HG02840 (cell line): Measurements from ENCODE around the gene KCNN1.
"Not testable (repeated sequence)": the region's sequence is repeated elsewhere in the genome, so short reads cannot be mapped to it uniquely, and the experiment has no call there.

Experiments
- ATAC-seq: cut with Tn5 transposase; IDR thresholded peaks from one replicate; pipeline ENCODE4 v1.9.1; 2021; ENCODE audit warnings: mild to moderate bottlenecking, moderate library complexity, moderate number of reproducible peaks; ENCODE audit not compliant: unreplicated experiment, low FRiP score

KCNN1 gene

GRCh38 chr19:17999684-18000479, 33.0 kb downstream of the KCNN1 start:
- no peak for ATAC-seq

- no peak for ATAC-seq
Observed at GRCh38 chr19:18000480-18000914, 33.6 kb downstream of the KCNN1 start.

GRCh38 chr19:18000915-18001776, 34.2 kb downstream of the KCNN1 start:
- peak; percentile 50 for ATAC-seq

GRCh38 chr19:18001777-18002345, 35.0 kb downstream of the KCNN1 start:
- no peak for ATAC-seq

- no peak for ATAC-seq
Observed at GRCh38 chr19:18002347-18002850, 35.5 kb downstream of the KCNN1 start.

GRCh38 chr19:18005750-18006149, 38.8 kb downstream of the KCNN1 start:
- ATAC-seq = not testable (repeated sequence)

- ATAC-seq = no peak
Observed at GRCh38 chr19:18007044-18007916, 40.4 kb downstream of the KCNN1 start.

- ATAC-seq = no peak
Observed at GRCh38 chr19:18007917-18008673, 41.2 kb downstream of the KCNN1 start, which contains the start of gene ARRDC2. TSS of gene ARRDC2 (plus strand) at chr19:18008170. CDS start at chr19:18008311, 141 bp downstream.

GRCh38 chr19:18008814-18009213, 41.9 kb downstream of the KCNN1 start:
- no peak for ATAC-seq

- no peak for ATAC-seq
Observed at GRCh38 chr19:18009412-18010066, 42.6 kb downstream of the KCNN1 start.

- ATAC-seq = no peak
Observed at GRCh38 chr19:18010149-18010548, 43.2 kb downstream of the KCNN1 start.

- no peak for ATAC-seq
Observed at GRCh38 chr19:18013210-18014111, 46.6 kb downstream of the KCNN1 start.

GRCh38 chr19:18014197-18014596, 47.3 kb downstream of the KCNN1 start:
- ATAC-seq = no peak

GRCh38 chr19:18016209-18016910, 49.5 kb downstream of the KCNN1 start:
- ATAC-seq = no peak

GRCh38 chr19:18017275-18018083, 50.6 kb downstream of the KCNN1 start:
- no peak for ATAC-seq
